K562 (cell line): ENCODE results near the gene POLR2H.

Experiments
- CTCF ChIP-seq, 3 experiments: IDR thresholded peaks in 2 of 3; conservative IDR thresholded peaks in 1 of 3; 2 replicates each; pipeline ENCODE4 v1.5.1; 2011 to 2012; ENCODE audit warnings: low read length in 3 of 3, mild to moderate bottlenecking in 3 of 3, control low read depth in 2 of 3, improper control_type of control experiment in 1 of 3, inconsistent platforms in 1 of 3, low read depth in 1 of 3, mixed read lengths in 1 of 3, moderate library complexity in 1 of 3; ENCODE audit not compliant: insufficient read depth in 2 of 3
- FOXK1 ChIP-seq: sonication (generic); formaldehyde crosslinking; IDR thresholded peaks from 2 replicates; pipeline ENCODE4 v1.8.0; 2022; ENCODE audit warnings: missing genetic modification reagents, mild to moderate bottlenecking, borderline replicate concordance

DNA sequence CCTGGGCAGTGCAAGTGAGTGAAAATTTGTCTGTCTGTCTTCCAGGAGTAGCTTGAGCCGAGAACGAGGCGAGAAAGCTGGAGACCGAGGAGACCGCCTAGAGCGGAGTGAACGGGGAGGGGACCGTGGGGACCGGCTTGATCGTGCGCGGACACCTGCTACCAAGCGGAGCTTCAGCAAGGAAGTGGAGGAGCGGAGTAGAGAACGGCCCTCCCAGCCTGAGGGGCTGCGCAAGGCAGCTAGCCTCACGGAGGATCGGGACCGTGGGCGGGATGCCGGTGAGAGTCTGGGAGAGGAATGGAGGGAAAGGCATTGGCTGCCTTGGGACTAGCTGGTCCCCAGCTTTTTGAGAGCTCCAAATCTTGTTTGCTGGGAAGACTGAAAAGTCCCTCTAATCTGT lies 34.3 kb upstream of the POLR2H start:
- TF ChIP-seq CTCF (IDR thresholded peaks at IDR 0.05 in 2 of 3, conservative IDR thresholded peaks at IDR 0.05 in 1 of 3; ENCODE audit: insufficient read depth in 2 of 3, low read depth in 1 of 3, low read length in 3 of 3) (no peak), FOXK1 (CRISPR knock-in tag) (no peak)
